Mucosa of descending colon (tissue), 3 donors: ENCODE results near the gene SPACA5B. TPM values are rescaled to one million over a fixed set of nuclear protein-coding genes. Genes with fewer than 3 reads are reported as not detected.

Experiments
- total RNA-seq, 3 donors: library from RNA; stranded (reverse); fragmentation: NEBNext Ultra II Directional in 2 of 3; extraction: Animal tissue kit (Norgen Biotek cat#: 25700) in 2 of 3; gene quantifications; one replicate each; pipeline versions ENCODE4 v1.2.1 to v1.2.4, GENCODE V29; 2021 to 2023
- donor health status: DM: no; HTN: no; CAD: no; lungs with moderate emphysema.
- donor health status: DM: no; HTN: no; CAD: no.
- donor health status: DM: no; HTN: yes; CAD: no.

Gene SPACA5B
- total RNA-seq, 3 donors from 2014 or later, result not detected

Other genes starting within 250 kb of the SPACA5B start
- gene ZNF182, start 126.6 kb upstream of the SPACA5B start, total RNA-seq, result 1 to 10 TPM; 3.7 to 5.6 (median 4.7) TPM
- not detected for gene SPACA5, start 123.6 kb upstream of the SPACA5B start, total RNA-seq
- 1 to 10 TPM; 3.2 to 6.4 (median 4.8) TPM for gene ZNF630, start 59.0 kb upstream of the SPACA5B start, total RNA-seq
- gene SSX5, start 66.2 kb downstream of the SPACA5B start, total RNA-seq, result not detected
- not detected for gene SSX1, start 124.8 kb downstream of the SPACA5B start, total RNA-seq
- not detected for gene SSX3, start 226.1 kb downstream of the SPACA5B start, total RNA-seq